Hepatocyte (in vitro differentiated cells): ENCODE data around the gene PLXNC1.

Source experiments
- CTCF ChIP-seq: fragments of 200-600 bp; sonication (generic); IDR thresholded peaks from 2 replicates; pipeline ENCODE4 v1.5.1; 2016; ENCODE audit warnings: antibody characterized with exemption, mild to moderate bottlenecking; ENCODE audit not compliant: poor library complexity
- EZH2 ChIP-seq: fragments of 200-600 bp; sonication (generic); IDR thresholded peaks from 2 replicates; pipeline ENCODE4 v1.6.1; 2016; ENCODE audit warnings: antibody characterized with exemption, mild to moderate bottlenecking, borderline replicate concordance
- EZH2phosphoT487 ChIP-seq: fragments of 200-600 bp; sonication (generic); IDR thresholded peaks from one replicate; pipeline ENCODE4 v1.6.1; 2018; ENCODE audit warnings: antibody characterized with exemption, mild to moderate bottlenecking, low read depth, moderate library complexity; ENCODE audit not compliant: unreplicated experiment, severe bottlenecking

- TF ChIP-seq CTCF: no peak
- no peak for TF ChIP-seq EZH2
- no peak for TF ChIP-seq EZH2phosphoT487
Measured at GRCh38 chr12:94163850-94164249, 15.5 kb downstream of the PLXNC1 start.
